Measurements from ENCODE around the gene TMEM233. TPM values are rescaled to one million over a fixed set of nuclear protein-coding genes. Genes with fewer than 3 reads are reported as not detected.
"Not testable (repeated sequence)": the region's sequence is repeated elsewhere in the genome, so short reads cannot be mapped to it uniquely, and the experiment has no call there.

Gene TMEM233
- total RNA-seq, 1 experiment from 2014 or later, result 2.7 TPM

GRCh38 chr12:119658166-119658565, 64.6 kb downstream of the TMEM233 start:
- not testable (repeated sequence) for DNase-seq (ENCODE audit: low read depth)

- DNase-seq (ENCODE audit: low read depth), result peak; percentile 21
Observed at GRCh38 chr12:119659289-119659897, 65.8 kb downstream of the TMEM233 start.

- no peak for DNase-seq (ENCODE audit: low read depth)
Observed at GRCh38 chr12:119660076-119660475, 66.5 kb downstream of the TMEM233 start.

- DNase-seq (ENCODE audit: low read depth), result no peak
Observed at GRCh38 chr12:119661882-119662281, 68.3 kb downstream of the TMEM233 start.

GRCh38 chr12:119664642-119665041, 71.1 kb downstream of the TMEM233 start:
- no peak for DNase-seq (ENCODE audit: low read depth)

- no peak for DNase-seq (ENCODE audit: low read depth)
Observed at GRCh38 chr12:119665164-119665929, 71.8 kb downstream of the TMEM233 start.

- no peak for DNase-seq (ENCODE audit: low read depth)
Observed at GRCh38 chr12:119666226-119666795, 72.7 kb downstream of the TMEM233 start.

GRCh38 chr12:119666900-119667576, 73.5 kb downstream of the TMEM233 start:
- no peak for DNase-seq (ENCODE audit: low read depth)

- DNase-seq (ENCODE audit: low read depth), result peak; percentile 99
Observed at GRCh38 chr12:119667577-119668323, 74.2 kb downstream of the TMEM233 start, which contains the start of gene PRKAB1. PRKAB1 (plus strand) TSS chr12:119668133; CDS start chr12:119668245, 112 bp downstream.

GRCh38 chr12:119668324-119668841, 74.8 kb downstream of the TMEM233 start:
- no peak for DNase-seq (ENCODE audit: low read depth)

- DNase-seq (ENCODE audit: low read depth), result peak; percentile 16
Observed at GRCh38 chr12:119669744-119670472, 76.3 kb downstream of the TMEM233 start.

- no peak for DNase-seq (ENCODE audit: low read depth)
Observed at GRCh38 chr12:119671070-119671469, 77.5 kb downstream of the TMEM233 start.

GRCh38 chr12:119672194-119672593, 78.6 kb downstream of the TMEM233 start:
- DNase-seq (ENCODE audit: low read depth), result no peak

- no peak for DNase-seq (ENCODE audit: low read depth)
Observed at GRCh38 chr12:119673634-119674033, 80.1 kb downstream of the TMEM233 start.

- DNase-seq (ENCODE audit: low read depth), result no peak
Observed at GRCh38 chr12:119674560-119674959, 81.0 kb downstream of the TMEM233 start.

- no peak for DNase-seq (ENCODE audit: low read depth)
Observed at GRCh38 chr12:119676022-119676421, 82.4 kb downstream of the TMEM233 start.

- no peak for DNase-seq (ENCODE audit: low read depth)
Observed at GRCh38 chr12:119676573-119676972, 83.0 kb downstream of the TMEM233 start.

- no peak for DNase-seq (ENCODE audit: low read depth)
Observed at GRCh38 chr12:119678459-119678858, 84.9 kb downstream of the TMEM233 start.

GRCh38 chr12:119679081-119679480, 85.5 kb downstream of the TMEM233 start:
- DNase-seq (ENCODE audit: low read depth), result no peak

GRCh38 chr12:119679490-119679889, 85.9 kb downstream of the TMEM233 start:
- no peak for DNase-seq (ENCODE audit: low read depth)

GRCh38 chr12:119681111-119681510, 87.5 kb downstream of the TMEM233 start:
- no peak for DNase-seq (ENCODE audit: low read depth)

All from Daoy (cell line).